GM12878 (cell line): Measurements from ENCODE around the gene CXorf51A. TPM values are rescaled to one million over a fixed set of nuclear protein-coding genes. Genes with fewer than 3 reads are reported as not detected.

Source experiments
- ATAC-seq: fragments of 200-7000 bp; cut with Tn5 transposase; 3 replicates; pipeline ENCODE4 v1.9.1; 2020; ENCODE audit warnings: mild to moderate bottlenecking, moderate library complexity
- BruUV-seq: library from RNA; stranded (reverse); fragments of 400-500 nt; replicated peaks from 2 replicates; lab custom pipeline; 2021; lab: Mats Ljungman, UMichigan
- CTCF ChIA-PET: fragments of 300-600 bp; sonication (Branson Sonifier 250); formaldehyde crosslinking; extraction: SDS; loops from one replicate; lab custom pipeline; 2021; ENCODE audit warnings: inconsistent platforms; lab: Yijun Ruan, JAX
- POLR2A ChIA-PET: fragments of 350-600 bp; formaldehyde crosslinking; extraction: SDS; loops from one replicate; lab custom pipeline; 2021; ENCODE audit warnings: inconsistent platforms; lab: Charles Lee
- RAD21 ChIA-PET: fragments of 300-600 bp; sonication (Branson Sonifier 250); formaldehyde crosslinking; loops from one replicate; lab custom pipeline; 2023; ENCODE audit warnings: antibody characterized with exemption; ENCODE audit not compliant: unreplicated experiment; lab: Charles Lee
- SMC1A ChIA-PET: fragments of 300-600 bp; sonication (Branson Sonifier 250); formaldehyde crosslinking; loops from one replicate; lab custom pipeline; 2023; ENCODE audit not compliant: unreplicated experiment, uncharacterized antibody; lab: Charles Lee
- DNase-seq: peaks from one replicate; pipeline ENCODE4 v3.0.0-alpha.2; 2011; ENCODE audit warnings: low read depth, low spot score
- FAIRE-seq: peaks from 3 replicates; lab custom pipeline; 2011; peaks lifted over from hg19 to GRCh38; lab: Jason Lieb, UNC
- H2AFZ ChIP-seq: 2 replicates; pipeline ENCODE4 v1.6.0; 2011; ENCODE audit warnings: low read depth, low read length, control low read depth; ENCODE audit not compliant: control insufficient read depth
- H3K27ac ChIP-seq: 2 replicates; pipeline ENCODE4 v1.5.1; 2011; ENCODE audit warnings: control low read depth; ENCODE audit not compliant: control insufficient read depth, insufficient read depth
- H3K27me3 ChIP-seq, 2 experiments: replicated peaks in 1 of 2; 2 replicates each; pipeline versions ENCODE4 v1.6.0 to v1.6.1; 2011; ENCODE audit warnings: low read length in 1 of 2; ENCODE audit not compliant: control insufficient read depth in 2 of 2, insufficient read depth in 2 of 2
- H3K36me3 ChIP-seq, 2 experiments: 2 replicates each; pipeline ENCODE4 v1.5.1; 2011; ENCODE audit warnings: low read length in 1 of 2; ENCODE audit not compliant: control insufficient read depth in 2 of 2, insufficient read depth in 2 of 2
- H3K4me1 ChIP-seq: 2 replicates; pipeline ENCODE4 v1.6.1; 2011; ENCODE audit warnings: mild to moderate bottlenecking, low read length, moderate library complexity, mixed read lengths; ENCODE audit not compliant: control insufficient read depth, insufficient read depth
- H3K4me2 ChIP-seq: 2 replicates; pipeline ENCODE4 v1.6.0; 2011; ENCODE audit warnings: control low read depth; ENCODE audit not compliant: control insufficient read depth, insufficient read depth
- H3K4me3 ChIP-seq: fragments of 200-600 bp; sonication (generic); 2 replicates; pipeline ENCODE4 v1.5.1; 2016
- H3K79me2 ChIP-seq: 2 replicates; pipeline ENCODE4 v1.6.0; 2011; ENCODE audit warnings: low read length; ENCODE audit not compliant: control insufficient read depth, insufficient read depth
- H3K9ac ChIP-seq: 2 replicates; pipeline ENCODE4 v1.8.0; 2011; ENCODE audit warnings: low read length, control low read depth, mixed read lengths; ENCODE audit not compliant: control insufficient read depth, insufficient read depth
- H3K9me3 ChIP-seq: replicated peaks from 3 replicates; pipeline ENCODE4 v1.5.1; 2011; ENCODE audit warnings: mild to moderate bottlenecking, low read length; ENCODE audit not compliant: control insufficient read depth, insufficient read depth
- H4K20me1 ChIP-seq: 2 replicates; pipeline ENCODE4 v1.6.0; 2011; ENCODE audit not compliant: control insufficient read depth, insufficient read depth
- HDAC2 ChIP-seq: fragments of 200-600 bp; sonication (generic); IDR thresholded peaks from 2 replicates; pipeline ENCODE4 v1.6.1; 2017
- KLF5 ChIP-seq: fragments of 450-650 bp; IDR thresholded peaks from 2 replicates; pipeline ENCODE4 v1.6.1; 2014; ENCODE audit warnings: mild to moderate bottlenecking; ENCODE audit not compliant: partially characterized antibody
- LARP7 ChIP-seq: fragments of 450-650 bp; IDR thresholded peaks from 2 replicates; pipeline ENCODE4 v1.6.1; 2017; ENCODE audit warnings: mild to moderate bottlenecking
- NR2C2 ChIP-seq: IDR thresholded peaks from 2 replicates; pipeline ENCODE4 v1.6.1; 2011; ENCODE audit warnings: borderline replicate concordance, low read depth; ENCODE audit not compliant: control insufficient read depth, insufficient read length
- RBBP5 ChIP-seq: fragments of 200-600 bp; sonication (generic); conservative IDR thresholded peaks from 2 replicates; pipeline ENCODE4 v1.6.1; 2016
- SP1 ChIP-seq: IDR thresholded peaks from one replicate; pipeline ENCODE4 v1.6.1; 2011; ENCODE audit warnings: low read depth, low read length
- SPI1 ChIP-seq: IDR thresholded peaks from 2 replicates; pipeline ENCODE4 v1.6.1; 2011; ENCODE audit warnings: low read depth, mild to moderate bottlenecking, low read length, moderate library complexity, borderline replicate concordance; ENCODE audit not compliant: insufficient read depth
- SUPT20H ChIP-seq: IDR thresholded peaks from 2 replicates; pipeline ENCODE4 v1.6.1; 2011; ENCODE audit warnings: low read depth, mild to moderate bottlenecking, low read length, moderate library complexity, borderline replicate concordance; ENCODE audit not compliant: control insufficient read depth
- ZNF687 ChIP-seq: fragments of 450-650 bp; IDR thresholded peaks from 2 replicates; pipeline ENCODE4 v1.6.1; 2017; ENCODE audit warnings: mild to moderate bottlenecking, moderate library complexity
- WGBS: methylation state at CpG from one replicate; pipeline ENCODE4 v1.1.6; 2016; ENCODE audit warnings: low lambda C conversion rate; ENCODE audit not compliant: insufficient replicate concordance, insufficient coverage; ENCODE audit errors: missing lambda C conversion rate; 5-methylcytosine and 5-hydroxymethylcytosine counted together
- in situ Hi-C: fragments of 300-500 bp; cut with MboI; formaldehyde crosslinking; loops from 9 replicates; pipeline ENCODE4 v1.14.3; 2018; ENCODE audit warnings: mixed read lengths
- intact Hi-C: fragments of 100-400 bp; cut with micrococcal nuclease; formaldehyde crosslinking; loops from one replicate; pipeline ENCODE4 v1.14.2; 2022; ENCODE audit not compliant: unreplicated experiment
- polyA plus RNA-seq, 11 experiments: library from polyadenylated mRNA; depleted of rRNA in 4 of 11; unstranded in 6 of 11; stranded (reverse) in 5 of 11; fragments of >200 nt; fragmentation: Nextera tagmentation in 4 of 11; fragmentation: Illumina TruSeq in 1 of 11; extraction: Ambion mirVana in 4 of 11; extraction: Trizol in 1 of 11; gene quantifications; 1 replicate in 1 of 11; 2 replicates in 10 of 11; pipeline versions ENCODE4 v1.2.1 to v1.2.3, GENCODE V29; 2011 to 2016; ENCODE audit warnings: inconsistent platforms in 2 of 11, missing spikeins in 2 of 11, low read depth in 1 of 11
- total RNA-seq, 4 experiments: library from RNA; depleted of rRNA in 3 of 4; stranded (reverse); fragments of >200 nt in 3 of 4; fragmentation: Illumina TruSeq in 1 of 4; extraction: Trizol in 1 of 4; gene quantifications; 2 replicates each; pipeline versions ENCODE4 v1.2.1 to v1.2.3, GENCODE V29; 2013 to 2021
- TF ChIP-seq, protein P1 (sequence below): fragments of 450-650 bp; IDR thresholded peaks from 2 replicates; pipeline ENCODE4 v1.6.1; 2017; ENCODE audit warnings: borderline replicate concordance

CXorf51A gene
- total and polyA plus RNA-seq, 10 of the 15 experiments (the other 5 are each of a cell fraction or from before 2014, with no cell fraction given): not detected

GRCh38 chrX:146863566-146863965 is 49.0 kb upstream of the CXorf51A start (continued):
- no peak for TF ChIP-seq HDAC2
- no peak for TF ChIP-seq KLF5
- no peak for TF ChIP-seq RBBP5
- TF ChIP-seq NR2C2: no peak
- no peak for TF ChIP-seq SUPT20H

DNA sequence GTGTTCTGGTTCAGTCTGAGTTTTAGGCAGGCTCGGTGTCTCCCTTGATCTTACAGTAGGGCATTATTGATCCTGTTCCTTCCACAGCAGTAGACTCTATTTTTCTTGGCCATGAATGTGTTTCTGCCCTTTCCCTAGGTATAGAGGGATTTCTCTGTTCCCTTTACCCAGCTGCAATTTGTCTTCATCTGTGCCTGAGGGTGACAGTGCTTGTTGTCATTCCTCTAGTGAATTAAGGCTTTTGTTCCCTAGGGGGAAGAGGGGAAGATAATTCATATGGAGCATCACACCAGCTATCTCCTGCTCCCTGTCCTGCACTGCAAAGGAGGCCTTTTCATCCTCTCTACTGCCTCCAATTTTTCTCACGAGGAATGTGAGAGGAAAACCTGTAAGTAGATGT is 39.7 kb upstream of the CXorf51A start:
- ChIA-PET SMC1A (no interaction called here), CTCF (no interaction called here), RAD21 (no interaction called here), POLR2A (no interaction called here)
- H2AFZ ChIP-seq: no peak overlapping the region
- 3% methylated on average over 2 of the region's 2 CpGs for WGBS
- in situ Hi-C loops: no loop called here
- no peak overlapping the region for H3K9ac ChIP-seq
- DNase-seq (no peak), ATAC-seq (no peak), FAIRE-seq (no peak)
- H3K4me1 ChIP-seq: no peaks in the 10 kb centered on the region
- H3K79me2 ChIP-seq: no peaks in the 10 kb centered on the region
- H4K20me1 ChIP-seq: no peaks in the 10 kb centered on the region
- no peaks in the 10 kb centered on the region for H3K36me3 ChIP-seq
- no peaks in the 10 kb centered on the region for H3K27me3 ChIP-seq
- no peaks in the 10 kb centered on the region for H3K9me3 ChIP-seq
- intact Hi-C loops: no loop called here
- H3K4me3 ChIP-seq: no peak overlapping the region
- BruUV-seq: no TSS peak
- TF ChIP-seq SP1 (no peak), SPI1 (no peak), ZNF687 (no peak), LARP7 (no peak)
- TF ChIP-seq, protein P1, sequence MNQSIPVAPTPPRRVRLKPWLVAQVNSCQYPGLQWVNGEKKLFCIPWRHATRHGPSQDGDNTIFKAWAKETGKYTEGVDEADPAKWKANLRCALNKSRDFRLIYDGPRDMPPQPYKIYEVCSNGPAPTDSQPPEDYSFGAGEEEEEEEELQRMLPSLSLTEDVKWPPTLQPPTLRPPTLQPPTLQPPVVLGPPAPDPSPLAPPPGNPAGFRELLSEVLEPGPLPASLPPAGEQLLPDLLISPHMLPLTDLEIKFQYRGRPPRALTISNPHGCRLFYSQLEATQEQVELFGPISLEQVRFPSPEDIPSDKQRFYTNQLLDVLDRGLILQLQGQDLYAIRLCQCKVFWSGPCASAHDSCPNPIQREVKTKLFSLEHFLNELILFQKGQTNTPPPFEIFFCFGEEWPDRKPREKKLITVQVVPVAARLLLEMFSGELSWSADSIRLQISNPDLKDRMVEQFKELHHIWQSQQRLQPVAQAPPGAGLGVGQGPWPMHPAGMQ: no peak
- H3K27ac ChIP-seq: no peak overlapping the region
- no peak overlapping the region for H3K4me2 ChIP-seq
